ENCODE measurements around the gene DUSP22.

DUSP22 gene

GRCh38 chr6:356828-357251 lies 64.6 kb downstream of the DUSP22 start:
- no peak for TF ChIP-seq CTCF (IDR thresholded peaks at IDR 0.05)
- Mint-ChIP-seq H3K4me1 (peaks cover 31% of the 10 kb centered on the region), H3K36me3 (ENCODE audit: low read depth) (no peaks in the 10 kb centered on the region), H3K9me3 (peaks cover 98% of the 10 kb centered on the region), H3K4me3 (no peak overlapping the region), H3K27me3 (ENCODE audit: low read depth, poor library complexity) (no peaks in the 10 kb centered on the region), H3K27ac (no peak overlapping the region)
- DNase-seq, result no peak

DNA sequence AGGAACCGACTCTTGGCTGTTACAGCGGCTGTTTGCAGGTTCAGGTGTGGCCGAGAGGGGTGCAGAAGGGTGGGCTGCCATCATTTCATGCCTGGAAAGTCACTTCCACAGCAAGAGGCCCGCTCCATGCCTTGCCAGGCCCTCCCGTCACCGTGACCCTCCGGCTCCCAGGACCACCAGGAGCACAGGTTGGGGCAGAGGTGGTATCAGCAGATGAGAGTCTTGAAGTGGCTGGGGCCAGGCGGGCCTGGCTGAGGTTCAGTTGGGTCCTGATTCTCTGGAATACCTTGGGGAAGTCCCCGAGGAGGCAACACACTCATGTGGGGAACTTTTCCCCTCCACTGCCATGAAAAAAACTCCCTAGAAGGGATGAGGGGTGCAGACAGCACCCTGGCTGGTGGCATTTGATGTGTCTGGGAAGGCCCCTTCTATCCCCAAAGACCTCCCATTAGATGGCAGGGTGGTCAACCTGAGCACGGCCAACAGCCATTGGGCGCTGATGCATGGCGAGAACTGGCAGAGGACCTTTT lies 65.0 kb downstream of the DUSP22 start:
- H3K9me3 Mint-ChIP-seq, result peaks cover 98% of the 10 kb centered on the region
- no peak for DNase-seq

GRCh38 chr6:357791-358341 lies 65.6 kb downstream of the DUSP22 start:
- H3K9me3 Mint-ChIP-seq, result peaks cover 99% of the 10 kb centered on the region
- DNase-seq, result no peak
- peaks cover 6% of the 10 kb centered on the region for H3K36me3 Mint-ChIP-seq (ENCODE audit: low read depth)
- H3K27me3 Mint-ChIP-seq (ENCODE audit: low read depth, poor library complexity), result no peaks in the 10 kb centered on the region
- peaks cover 28% of the 10 kb centered on the region for H3K4me1 Mint-ChIP-seq
- H3K27ac Mint-ChIP-seq, result no peak overlapping the region
- no peak overlapping the region for H3K4me3 Mint-ChIP-seq
- TF ChIP-seq CTCF (IDR thresholded peaks at IDR 0.05), result no peak

More for the DNA sequence above, 65.0 kb downstream of the DUSP22 start:
- Mint-ChIP-seq H3K27ac (no peak overlapping the region), H3K27me3 (ENCODE audit: low read depth, poor library complexity) (no peaks in the 10 kb centered on the region), H3K4me1 (peaks cover 31% of the 10 kb centered on the region), H3K4me3 (no peak overlapping the region), H3K36me3 (ENCODE audit: low read depth) (peaks cover under 1% of the 10 kb centered on the region)
- no peak for TF ChIP-seq CTCF (IDR thresholded peaks at IDR 0.05)

GRCh38 chr6:358432-358831 lies 66.1 kb downstream of the DUSP22 start:
- Mint-ChIP-seq H3K27me3 (ENCODE audit: low read depth, poor library complexity) (no peaks in the 10 kb centered on the region), H3K27ac (no peak overlapping the region), H3K9me3 (peaks cover 99% of the 10 kb centered on the region), H3K4me3 (no peak overlapping the region), H3K36me3 (ENCODE audit: low read depth) (peaks cover 10% of the 10 kb centered on the region), H3K4me1 (peaks cover 25% of the 10 kb centered on the region)
- no peak for DNase-seq
- TF ChIP-seq CTCF (IDR thresholded peaks at IDR 0.05), result no peak

DNA sequence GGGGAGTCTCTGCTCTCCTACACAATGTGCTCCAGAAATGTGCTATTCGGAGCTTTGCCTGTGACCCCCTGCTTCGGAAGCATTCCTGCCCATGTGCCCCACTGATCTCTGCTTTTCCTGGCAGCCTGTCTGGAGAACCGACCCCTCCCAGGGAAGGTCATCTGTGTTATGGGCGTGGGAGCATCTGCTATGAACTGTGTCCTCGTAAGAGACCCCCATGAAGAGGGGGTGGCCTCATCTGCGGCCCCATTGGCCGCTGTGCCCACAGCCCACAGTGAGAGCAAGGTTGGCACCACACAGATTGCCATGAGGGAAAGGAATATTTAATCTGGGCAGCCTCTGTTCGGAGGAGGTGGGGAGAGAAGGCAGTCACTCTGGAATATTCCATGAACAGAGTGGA lies 66.6 kb downstream of the DUSP22 start:
- DNase-seq, result no peak
- Mint-ChIP-seq H3K36me3 (ENCODE audit: low read depth) (peaks cover 14% of the 10 kb centered on the region), H3K27ac (no peak overlapping the region), H3K27me3 (ENCODE audit: low read depth, poor library complexity) (no peaks in the 10 kb centered on the region), H3K4me1 (peaks cover 20% of the 10 kb centered on the region), H3K9me3 (peaks cover 99% of the 10 kb centered on the region), H3K4me3 (no peak overlapping the region)
- no peak for TF ChIP-seq CTCF (IDR thresholded peaks at IDR 0.05)

All from nephron progenitor cell (in vitro differentiated cells).